ENCODE data around the gene MAP4.

The MAP4 gene

DNA sequence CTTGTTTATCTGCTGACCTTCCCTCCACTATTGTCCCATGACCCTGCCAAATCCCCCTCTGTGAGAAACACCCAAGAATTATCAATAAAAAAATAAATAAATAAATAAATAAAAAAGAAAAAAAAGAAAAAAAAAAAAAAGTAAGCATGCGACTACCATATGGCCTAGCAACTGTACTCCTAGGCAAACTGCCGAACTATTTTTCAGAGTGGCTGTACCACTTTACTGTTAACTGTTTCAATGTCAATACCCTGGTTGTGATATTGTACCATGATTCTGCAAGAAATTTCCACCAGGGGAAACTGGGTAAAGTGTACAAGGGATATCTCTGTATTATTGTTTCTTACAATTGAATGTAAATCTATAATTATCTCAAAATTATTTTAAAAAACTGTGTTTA, 41.3 kb upstream of the MAP4 start (continued):
- TF ChIP-seq ZNF600 (tag by site-specific recombination; IDR thresholded peaks at IDR 0.05) (no peak), ZNF701 (tag by site-specific recombination; IDR thresholded peaks at IDR 0.05) (no peak), ZNF624 (tag by site-specific recombination; IDR thresholded peaks at IDR 0.05) (no peak), ZNF114 (tag by site-specific recombination; IDR thresholded peaks at IDR 0.05) (no peak), ZNF133 (tag by site-specific recombination; IDR thresholded peaks at IDR 0.05) (no peak)
- TF ChIP-seq, protein P1, sequence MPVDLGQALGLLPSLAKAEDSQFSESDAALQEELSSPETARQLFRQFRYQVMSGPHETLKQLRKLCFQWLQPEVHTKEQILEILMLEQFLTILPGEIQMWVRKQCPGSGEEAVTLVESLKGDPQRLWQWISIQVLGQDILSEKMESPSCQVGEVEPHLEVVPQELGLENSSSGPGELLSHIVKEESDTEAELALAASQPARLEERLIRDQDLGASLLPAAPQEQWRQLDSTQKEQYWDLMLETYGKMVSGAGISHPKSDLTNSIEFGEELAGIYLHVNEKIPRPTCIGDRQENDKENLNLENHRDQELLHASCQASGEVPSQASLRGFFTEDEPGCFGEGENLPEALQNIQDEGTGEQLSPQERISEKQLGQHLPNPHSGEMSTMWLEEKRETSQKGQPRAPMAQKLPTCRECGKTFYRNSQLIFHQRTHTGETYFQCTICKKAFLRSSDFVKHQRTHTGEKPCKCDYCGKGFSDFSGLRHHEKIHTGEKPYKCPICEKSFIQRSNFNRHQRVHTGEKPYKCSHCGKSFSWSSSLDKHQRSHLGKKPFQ (tag by site-specific recombination; IDR thresholded peaks at IDR 0.05), result no peak
- TF ChIP-seq, protein P2, sequence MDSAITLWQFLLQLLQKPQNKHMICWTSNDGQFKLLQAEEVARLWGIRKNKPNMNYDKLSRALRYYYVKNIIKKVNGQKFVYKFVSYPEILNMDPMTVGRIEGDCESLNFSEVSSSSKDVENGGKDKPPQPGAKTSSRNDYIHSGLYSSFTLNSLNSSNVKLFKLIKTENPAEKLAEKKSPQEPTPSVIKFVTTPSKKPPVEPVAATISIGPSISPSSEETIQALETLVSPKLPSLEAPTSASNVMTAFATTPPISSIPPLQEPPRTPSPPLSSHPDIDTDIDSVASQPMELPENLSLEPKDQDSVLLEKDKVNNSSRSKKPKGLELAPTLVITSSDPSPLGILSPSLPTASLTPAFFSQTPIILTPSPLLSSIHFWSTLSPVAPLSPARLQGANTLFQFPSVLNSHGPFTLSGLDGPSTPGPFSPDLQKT (IDR thresholded peaks at IDR 0.05; ENCODE audit: borderline replicate concordance, low read depth, low read length), result no peak

DNA sequence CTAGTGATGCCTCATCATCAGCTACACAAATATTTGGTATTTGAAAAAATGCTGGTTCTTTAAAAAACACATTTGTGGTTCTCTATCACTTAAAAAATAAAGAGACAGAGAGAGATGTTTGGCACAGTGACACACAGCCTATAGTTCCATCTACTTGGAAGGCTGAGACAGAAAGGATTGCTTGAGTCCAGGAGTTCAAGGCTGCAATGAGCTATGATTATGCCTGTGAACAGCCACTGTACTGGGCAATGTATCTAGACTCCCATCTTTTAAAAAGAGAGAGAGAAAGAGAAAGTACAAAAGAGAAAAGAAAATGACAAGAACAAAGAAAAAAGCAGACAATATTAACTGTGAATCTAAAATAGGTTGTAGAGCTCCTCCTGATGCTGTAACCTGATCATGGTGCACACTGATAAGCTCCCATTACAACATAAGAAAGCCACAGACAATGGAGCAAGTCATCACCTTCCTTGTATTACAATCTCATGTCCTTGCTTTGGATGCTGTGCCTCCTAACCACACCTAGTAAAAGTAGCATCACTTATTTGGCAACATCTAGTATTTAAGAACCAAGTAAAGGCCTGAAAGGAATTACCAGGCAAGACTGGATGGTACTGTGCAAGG, 31.7 kb upstream of the MAP4 start:
- Histone ChIP-seq H3K9me3 (ENCODE audit: control insufficient read depth, insufficient read depth, low read depth, low read length) (no peaks in the 10 kb centered on the region), H3K4me3 (ENCODE audit: low read depth, low read length) (no peak overlapping the region), H3K4me1 (ENCODE audit: control insufficient read depth, insufficient read depth, low read length) (0 out of 2 replicates have a peak, but pooled peaks cover 3% of the 10 kb centered on the region), H3K27ac (ENCODE audit: extremely low read depth, low read depth, low read length) (no peak overlapping the region), H3K36me3 (ENCODE audit: control insufficient read depth in 2 of 2, insufficient read depth in 1 of 2, low read length in 2 of 2) (peaks cover 0 to 3% of the 10 kb centered on the region in 2 experiments; a peak in 2 of 3 replicates)
- TF ChIP-seq ZBTB17 (tag by site-specific recombination; IDR thresholded peaks at IDR 0.05) (0 out of 2 replicates have a peak, but pooled peaks have one; percentile 32), ZNF140 (tag by site-specific recombination; IDR thresholded peaks at IDR 0.05) (no peak), ZNF600 (tag by site-specific recombination; IDR thresholded peaks at IDR 0.05) (peak; percentile 34; the same call in 1 of the 2 replicates), ZNF366 (tag by site-specific recombination; conservative IDR thresholded peaks at IDR 0.05) (peak; percentile 75), MZF1 (tag by site-specific recombination; IDR thresholded peaks at IDR 0.05; ENCODE audit: borderline replicate concordance) (no peak), REPIN1 (tag by site-specific recombination; IDR thresholded peaks at IDR 0.05; ENCODE audit: low read depth) (no peak), ZNF629 (tag by site-specific recombination; IDR thresholded peaks at IDR 0.05) (0 out of 2 replicates have a peak, but pooled peaks have one; percentile 21), IKZF3 (tag by site-specific recombination; IDR thresholded peaks at IDR 0.05) (0 out of 2 replicates have a peak, but pooled peaks have one; percentile 31), ZNF529 (tag by site-specific recombination; IDR thresholded peaks at IDR 0.05; ENCODE audit: insufficient replicate concordance) (no peak), ZFP41 (tag by site-specific recombination; IDR thresholded peaks at IDR 0.05; ENCODE audit: borderline replicate concordance) (no peak), ZNF530 (tag by site-specific recombination; IDR thresholded peaks at IDR 0.05; ENCODE audit: low read depth) (no peak), ZBTB21 (tag by site-specific recombination; IDR thresholded peaks at IDR 0.05) (no peak), ZNF223 (tag by site-specific recombination; IDR thresholded peaks at IDR 0.05) (no peak), PRDM1 (tag by site-specific recombination; IDR thresholded peaks at IDR 0.05) (peak; percentile 93), ZNF121 (tag by site-specific recombination; IDR thresholded peaks at IDR 0.05) (0 out of 2 replicates have a peak, but pooled peaks have one; percentile 14), ZNF544 (tag by site-specific recombination; IDR thresholded peaks at IDR 0.05) (no peak), ZNF274 (IDR thresholded peaks at IDR 0.05; ENCODE audit: low read length) (no peak), ZNF274 (tag by site-specific recombination; IDR thresholded peaks at IDR 0.05; ENCODE audit: borderline replicate concordance) (no peak)
- TF ChIP-seq, protein P3, sequence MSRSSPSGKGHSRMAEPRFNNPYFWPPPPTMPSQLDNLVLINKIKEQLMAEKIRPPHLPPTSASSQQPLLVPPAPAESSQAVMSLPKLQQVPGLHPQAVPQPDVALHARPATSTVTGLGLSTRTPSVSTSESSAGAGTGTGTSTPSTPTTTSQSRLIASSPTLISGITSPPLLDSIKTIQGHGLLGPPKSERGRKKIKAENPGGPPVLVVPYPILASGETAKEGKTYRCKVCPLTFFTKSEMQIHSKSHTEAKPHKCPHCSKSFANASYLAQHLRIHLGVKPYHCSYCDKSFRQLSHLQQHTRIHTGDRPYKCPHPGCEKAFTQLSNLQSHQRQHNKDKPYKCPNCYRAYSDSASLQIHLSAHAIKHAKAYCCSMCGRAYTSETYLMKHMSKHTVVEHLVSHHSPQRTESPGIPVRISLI (tag by site-specific recombination; IDR thresholded peaks at IDR 0.05), result 0 out of 2 replicates have a peak, but pooled peaks have one; percentile 58
- TF ChIP-seq, protein P4, sequence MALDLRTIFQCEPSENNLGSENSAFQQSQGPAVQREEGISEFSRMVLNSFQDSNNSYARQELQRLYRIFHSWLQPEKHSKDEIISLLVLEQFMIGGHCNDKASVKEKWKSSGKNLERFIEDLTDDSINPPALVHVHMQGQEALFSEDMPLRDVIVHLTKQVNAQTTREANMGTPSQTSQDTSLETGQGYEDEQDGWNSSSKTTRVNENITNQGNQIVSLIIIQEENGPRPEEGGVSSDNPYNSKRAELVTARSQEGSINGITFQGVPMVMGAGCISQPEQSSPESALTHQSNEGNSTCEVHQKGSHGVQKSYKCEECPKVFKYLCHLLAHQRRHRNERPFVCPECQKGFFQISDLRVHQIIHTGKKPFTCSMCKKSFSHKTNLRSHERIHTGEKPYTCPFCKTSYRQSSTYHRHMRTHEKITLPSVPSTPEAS (tag by site-specific recombination; IDR thresholded peaks at IDR 0.05), result no peak
- ChIA-PET CTCF (no interaction called here), POLR2A (interaction anchor here (0.6 to 1.7 kb wide), 2 partner anchors 36 to 41 kb away, joined by 4 to 8 read pairs; no protein-coding TSS in a partner anchor)

Measured in HEK293 (cell line).